GM10266 (cell line): ENCODE measurements around the gene TNNT1.
A peak's percentile ranks its signal among the peaks of the same experiment; 100 is the strongest.

Source experiments
- DNase-seq: peaks from one replicate; pipeline ENCODE4 v3.0.0; 2012; ENCODE audit errors: extremely low spot score
- TF ChIP-seq, protein P1 (sequence below): IDR thresholded peaks from 2 replicates; pipeline ENCODE4 v1.5.1; 2012; ENCODE audit warnings: mild to moderate bottlenecking, low read depth; ENCODE audit not compliant: control insufficient read depth, insufficient read depth; ENCODE audit errors: missing control alignments

TNNT1 gene

DNA sequence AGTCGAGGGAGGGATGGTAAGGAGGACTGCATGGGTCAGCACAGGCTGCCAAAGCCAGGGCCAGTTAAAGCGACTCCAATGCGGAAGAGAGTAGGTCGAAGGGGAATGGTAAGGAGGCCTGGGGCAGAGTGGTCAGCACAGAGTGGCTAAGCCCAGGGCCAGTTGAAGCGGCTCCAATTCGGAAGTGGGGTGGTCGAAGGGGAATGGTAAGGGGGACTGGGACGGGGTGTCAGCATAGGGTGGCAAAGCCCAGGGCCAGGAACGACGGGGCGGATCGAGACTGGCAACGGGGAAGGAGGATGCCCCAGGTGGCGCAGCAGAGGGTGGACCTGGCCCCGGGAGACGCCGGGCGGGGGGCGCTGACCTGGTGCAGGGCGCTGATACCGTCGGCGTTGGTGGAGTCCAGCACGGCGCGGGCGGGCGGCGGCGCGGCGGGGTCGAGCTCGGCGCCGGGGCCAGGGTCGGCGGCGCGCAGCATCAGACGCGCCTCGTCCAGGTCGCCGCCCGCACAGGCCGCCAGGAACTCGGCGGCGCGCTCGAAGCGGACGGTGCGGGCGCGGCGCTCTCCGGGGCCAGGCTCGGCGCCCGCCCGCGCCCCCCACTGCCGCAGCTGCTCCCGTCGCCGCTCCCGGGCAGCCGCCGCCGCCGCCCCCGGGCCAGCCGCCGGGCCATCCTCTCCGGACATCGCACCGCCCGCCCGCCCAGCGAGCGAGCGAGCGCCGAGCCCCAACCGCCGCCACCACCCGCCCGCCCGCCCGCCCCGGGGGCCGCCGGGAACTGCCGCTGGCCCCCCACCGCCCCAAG is 31.9 kb downstream of the TNNT1 start, which contains the start of gene PPP1R12C:
Gene PPP1R12C, minus strand, starts transcription at position 779 of the 804 bp plus-strand sequence. Its CDS starts 94 bp downstream, at position 685.
- DNase-seq, result no peak
- TF ChIP-seq, protein P1, sequence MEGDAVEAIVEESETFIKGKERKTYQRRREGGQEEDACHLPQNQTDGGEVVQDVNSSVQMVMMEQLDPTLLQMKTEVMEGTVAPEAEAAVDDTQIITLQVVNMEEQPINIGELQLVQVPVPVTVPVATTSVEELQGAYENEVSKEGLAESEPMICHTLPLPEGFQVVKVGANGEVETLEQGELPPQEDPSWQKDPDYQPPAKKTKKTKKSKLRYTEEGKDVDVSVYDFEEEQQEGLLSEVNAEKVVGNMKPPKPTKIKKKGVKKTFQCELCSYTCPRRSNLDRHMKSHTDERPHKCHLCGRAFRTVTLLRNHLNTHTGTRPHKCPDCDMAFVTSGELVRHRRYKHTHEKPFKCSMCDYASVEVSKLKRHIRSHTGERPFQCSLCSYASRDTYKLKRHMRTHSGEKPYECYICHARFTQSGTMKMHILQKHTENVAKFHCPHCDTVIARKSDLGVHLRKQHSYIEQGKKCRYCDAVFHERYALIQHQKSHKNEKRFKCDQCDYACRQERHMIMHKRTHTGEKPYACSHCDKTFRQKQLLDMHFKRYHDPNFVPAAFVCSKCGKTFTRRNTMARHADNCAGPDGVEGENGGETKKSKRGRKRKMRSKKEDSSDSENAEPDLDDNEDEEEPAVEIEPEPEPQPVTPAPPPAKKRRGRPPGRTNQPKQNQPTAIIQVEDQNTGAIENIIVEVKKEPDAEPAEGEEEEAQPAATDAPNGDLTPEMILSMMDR, result no peak

DNA sequence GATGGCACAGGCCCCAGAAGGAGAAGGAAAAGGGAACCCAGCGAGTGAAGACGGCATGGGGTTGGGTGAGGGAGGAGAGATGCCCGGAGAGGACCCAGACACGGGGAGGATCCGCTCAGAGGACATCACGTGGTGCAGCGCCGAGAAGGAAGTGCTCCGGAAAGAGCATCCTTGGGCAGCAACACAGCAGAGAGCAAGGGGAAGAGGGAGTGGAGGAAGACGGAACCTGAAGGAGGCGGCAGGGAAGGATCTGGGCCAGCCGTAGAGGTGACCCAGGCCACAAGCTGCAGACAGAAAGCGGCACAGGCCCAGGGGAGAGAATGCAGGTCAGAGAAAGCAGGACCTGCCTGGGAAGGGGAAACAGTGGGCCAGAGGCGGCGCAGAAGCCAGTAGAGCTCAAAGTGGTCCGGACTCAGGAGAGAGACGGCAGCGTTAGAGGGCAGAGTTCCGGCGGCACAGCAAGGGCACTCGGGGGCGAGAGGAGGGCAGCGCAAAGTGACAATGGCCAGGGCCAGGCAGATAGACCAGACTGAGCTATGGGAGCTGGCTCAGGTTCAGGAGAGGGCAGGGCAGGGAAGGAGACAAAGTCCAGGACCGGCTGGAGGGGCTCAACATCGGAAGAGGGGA is 32.7 kb downstream of the TNNT1 start:
- peak; percentile 85 for DNase-seq
- TF ChIP-seq, protein P1, result no peak

DNA sequence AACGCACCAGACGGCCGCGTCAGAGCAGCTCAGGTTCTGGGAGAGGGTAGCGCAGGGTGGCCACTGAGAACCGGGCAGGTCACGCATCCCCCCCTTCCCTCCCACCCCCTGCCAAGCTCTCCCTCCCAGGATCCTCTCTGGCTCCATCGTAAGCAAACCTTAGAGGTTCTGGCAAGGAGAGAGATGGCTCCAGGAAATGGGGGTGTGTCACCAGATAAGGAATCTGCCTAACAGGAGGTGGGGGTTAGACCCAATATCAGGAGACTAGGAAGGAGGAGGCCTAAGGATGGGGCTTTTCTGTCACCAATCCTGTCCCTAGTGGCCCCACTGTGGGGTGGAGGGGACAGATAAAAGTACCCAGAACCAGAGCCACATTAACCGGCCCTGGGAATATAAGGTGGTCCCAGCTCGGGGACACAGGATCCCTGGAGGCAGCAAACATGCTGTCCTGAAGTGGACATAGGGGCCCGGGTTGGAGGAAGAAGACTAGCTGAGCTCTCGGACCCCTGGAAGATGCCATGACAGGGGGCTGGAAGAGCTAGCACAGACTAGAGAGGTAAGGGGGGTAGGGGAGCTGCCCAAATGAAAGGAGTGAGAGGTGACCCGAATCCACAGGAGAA is 33.5 kb downstream of the TNNT1 start:
- TF ChIP-seq, protein P1, result no peak

DNA sequence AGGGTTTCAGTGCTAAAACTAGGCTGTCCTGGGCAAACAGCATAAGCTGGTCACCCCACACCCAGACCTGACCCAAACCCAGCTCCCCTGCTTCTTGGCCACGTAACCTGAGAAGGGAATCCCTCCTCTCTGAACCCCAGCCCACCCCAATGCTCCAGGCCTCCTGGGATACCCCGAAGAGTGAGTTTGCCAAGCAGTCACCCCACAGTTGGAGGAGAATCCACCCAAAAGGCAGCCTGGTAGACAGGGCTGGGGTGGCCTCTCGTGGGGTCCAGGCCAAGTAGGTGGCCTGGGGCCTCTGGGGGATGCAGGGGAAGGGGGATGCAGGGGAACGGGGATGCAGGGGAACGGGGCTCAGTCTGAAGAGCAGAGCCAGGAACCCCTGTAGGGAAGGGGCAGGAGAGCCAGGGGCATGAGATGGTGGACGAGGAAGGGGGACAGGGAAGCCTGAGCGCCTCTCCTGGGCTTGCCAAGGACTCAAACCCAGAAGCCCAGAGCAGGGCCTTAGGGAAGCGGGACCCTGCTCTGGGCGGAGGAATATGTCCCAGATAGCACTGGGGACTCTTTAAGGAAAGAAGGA is 34.4 kb downstream of the TNNT1 start:
- DNase-seq, result no peak
- TF ChIP-seq, protein P1, result no peak

More for the DNA sequence above, 33.5 kb downstream of the TNNT1 start:
- no peak for DNase-seq

DNA sequence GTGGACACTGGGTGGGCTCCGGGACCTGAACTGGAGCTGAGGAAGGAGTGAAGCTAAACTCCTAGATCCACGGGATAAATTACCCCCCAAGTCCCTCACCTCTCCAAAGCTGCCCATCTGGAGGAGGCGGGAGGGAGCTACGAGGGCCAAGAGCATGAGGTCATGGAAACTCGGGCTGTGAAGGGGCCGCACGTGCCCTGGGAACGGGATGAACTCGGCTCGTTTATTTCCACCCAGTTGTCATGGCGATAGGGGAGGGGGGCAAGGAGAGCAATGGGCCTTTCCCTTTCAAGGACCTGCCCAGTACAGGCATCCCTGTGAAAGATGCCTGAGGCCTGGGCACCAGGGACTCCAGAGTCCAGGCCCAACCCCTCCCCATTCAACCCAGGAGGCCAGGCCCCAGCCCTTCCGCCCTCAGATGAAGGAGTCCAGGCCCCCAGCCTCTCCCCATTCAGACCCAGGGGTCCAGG is 35.4 kb downstream of the TNNT1 start:
- DNase-seq, result no peak
- TF ChIP-seq, protein P1, result no peak

DNA sequence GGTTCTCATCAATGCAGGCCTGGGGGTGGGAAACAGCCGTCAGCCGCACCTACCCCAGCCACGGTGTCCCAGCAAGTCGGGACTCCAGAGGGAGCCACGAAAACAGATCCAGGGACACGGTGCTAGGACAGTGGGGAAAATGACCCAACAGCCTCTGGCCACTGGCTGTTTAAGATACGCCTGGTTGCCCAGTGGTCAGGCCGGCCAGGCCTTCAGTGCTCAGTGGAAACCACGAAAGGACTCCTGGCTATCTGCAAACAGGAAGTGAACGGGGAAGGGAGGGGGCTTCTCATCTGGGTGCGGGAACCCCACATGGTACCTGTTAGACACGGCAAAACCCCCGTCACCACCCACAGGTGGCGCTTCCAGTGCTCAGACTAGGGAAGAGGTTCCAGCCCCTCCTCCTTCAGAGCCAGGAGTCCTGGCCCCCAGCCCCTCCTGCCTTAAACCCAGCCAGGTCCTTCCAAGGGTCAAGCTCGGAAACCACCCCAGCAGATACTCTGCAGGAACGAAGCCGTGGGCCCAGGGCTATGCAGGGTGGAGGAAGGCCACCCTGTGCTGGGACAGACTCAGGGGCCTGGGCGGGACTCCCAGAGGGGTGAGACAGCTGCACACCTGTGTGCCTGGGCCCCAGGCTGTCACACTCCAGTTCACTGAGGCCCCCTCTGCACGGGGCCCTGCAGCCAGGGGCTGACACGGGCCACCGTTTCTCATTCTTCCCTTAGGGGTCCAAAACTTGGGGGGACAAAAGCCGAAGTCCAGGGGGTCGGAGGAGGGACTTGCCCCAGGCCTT is 36.0 kb downstream of the TNNT1 start:
- no peak for DNase-seq
- TF ChIP-seq, protein P1, result no peak
